Stimulated activated CD4-positive, alpha-beta T cell treated with anti-CD3 and anti-CD28 coated beads, TNF-alpha, amount 100 ng/mL, for 24 hours (primary cell): ENCODE measurements around the gene CCNY.

Source experiments
- DNase-seq, 3 experiments: peaks; one replicate each; pipeline ENCODE4 v3.0.0-alpha.2; 2020; ENCODE audit warnings: low read depth in 3 of 3

The CCNY gene

GRCh38 chr10:35426657-35427056, 90.3 kb downstream of the CCNY start:
- no peak for DNase-seq

- no peak for DNase-seq
These were observed 91.2 kb downstream of the CCNY start for GRCh38 chr10:35427543-35427942.

GRCh38 chr10:35428521-35428920, 92.2 kb downstream of the CCNY start:
- no peak for DNase-seq

GRCh38 chr10:35432781-35433338, 96.6 kb downstream of the CCNY start:
- DNase-seq: no peak

GRCh38 chr10:35433851-35434426, 97.6 kb downstream of the CCNY start:
- no peak for DNase-seq

GRCh38 chr10:35434533-35434932, 98.2 kb downstream of the CCNY start:
- DNase-seq: no peak

- no peak for DNase-seq
These were observed 99.5 kb downstream of the CCNY start for GRCh38 chr10:35435824-35436223.

GRCh38 chr10:35437829-35438228, 101.5 kb downstream of the CCNY start:
- DNase-seq: no peak

- no peak for DNase-seq
These were observed 102.6 kb downstream of the CCNY start for GRCh38 chr10:35438718-35439571.

GRCh38 chr10:35440016-35440415, 103.7 kb downstream of the CCNY start:
- DNase-seq: no peak

- DNase-seq: no peak
These were observed 105.7 kb downstream of the CCNY start for GRCh38 chr10:35442028-35442427.

GRCh38 chr10:35442592-35442991, 106.3 kb downstream of the CCNY start:
- peak in 1 of 3 experiments; percentile 22 for DNase-seq

GRCh38 chr10:35443858-35444257, 107.5 kb downstream of the CCNY start:
- no peak for DNase-seq

- DNase-seq: no peak
These were observed 109.0 kb downstream of the CCNY start for GRCh38 chr10:35445150-35445884.

- no peak for DNase-seq
These were observed 110.1 kb downstream of the CCNY start for GRCh38 chr10:35446439-35446838.

- DNase-seq: no peak
These were observed 111.5 kb downstream of the CCNY start for GRCh38 chr10:35447693-35448407.

GRCh38 chr10:35448687-35449662, 112.7 kb downstream of the CCNY start:
- DNase-seq: no peak

- no peak for DNase-seq
These were observed 113.6 kb downstream of the CCNY start for GRCh38 chr10:35449944-35450343.

- no peak for DNase-seq
These were observed 115.1 kb downstream of the CCNY start for GRCh38 chr10:35451151-35452016.

GRCh38 chr10:35452171-35452570, 115.9 kb downstream of the CCNY start:
- no peak for DNase-seq
